ENCODE measurements around the gene RPL12. TPM values are rescaled to one million over a fixed set of nuclear protein-coding genes. Genes with fewer than 3 reads are reported as not detected.

The RPL12 gene
- total RNA-seq, 4 donors from 2014 or later, result 2,291 to 3,774 (median 2,862) TPM

DNA sequence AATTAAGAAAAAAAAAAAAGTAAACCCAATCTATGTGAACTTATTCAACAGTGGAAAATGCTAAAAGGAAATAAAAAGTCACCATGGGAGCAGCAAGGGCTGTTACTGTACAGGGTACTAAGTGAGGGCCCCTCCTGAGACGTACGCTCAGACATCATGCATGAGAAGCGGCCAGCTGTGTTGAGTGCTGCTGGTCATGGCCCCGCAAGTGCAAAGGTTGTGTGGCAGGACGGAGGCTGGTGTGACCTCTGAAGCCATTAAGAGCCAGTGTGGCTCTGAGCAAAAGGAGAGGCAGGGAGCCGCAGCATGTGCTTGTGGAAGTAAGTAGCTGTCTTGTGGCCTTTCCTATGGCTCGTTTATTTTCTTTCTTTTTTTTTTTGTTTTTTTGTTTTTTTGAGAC, 30.1 kb downstream of the RPL12 start:
- no peak overlapping the region for H3K4me3 ChIP-seq
- no peak for DNase-seq (ENCODE audit: low spot score in 2 of 2)
- TF ChIP-seq POLR2A (IDR thresholded peaks at IDR 0.05) (no peak), EP300 (IDR thresholded peaks at IDR 0.05) (no peak), POLR2AphosphoS5 (IDR thresholded peaks at IDR 0.05) (no peak)
- TF ChIP-seq, protein P1, sequence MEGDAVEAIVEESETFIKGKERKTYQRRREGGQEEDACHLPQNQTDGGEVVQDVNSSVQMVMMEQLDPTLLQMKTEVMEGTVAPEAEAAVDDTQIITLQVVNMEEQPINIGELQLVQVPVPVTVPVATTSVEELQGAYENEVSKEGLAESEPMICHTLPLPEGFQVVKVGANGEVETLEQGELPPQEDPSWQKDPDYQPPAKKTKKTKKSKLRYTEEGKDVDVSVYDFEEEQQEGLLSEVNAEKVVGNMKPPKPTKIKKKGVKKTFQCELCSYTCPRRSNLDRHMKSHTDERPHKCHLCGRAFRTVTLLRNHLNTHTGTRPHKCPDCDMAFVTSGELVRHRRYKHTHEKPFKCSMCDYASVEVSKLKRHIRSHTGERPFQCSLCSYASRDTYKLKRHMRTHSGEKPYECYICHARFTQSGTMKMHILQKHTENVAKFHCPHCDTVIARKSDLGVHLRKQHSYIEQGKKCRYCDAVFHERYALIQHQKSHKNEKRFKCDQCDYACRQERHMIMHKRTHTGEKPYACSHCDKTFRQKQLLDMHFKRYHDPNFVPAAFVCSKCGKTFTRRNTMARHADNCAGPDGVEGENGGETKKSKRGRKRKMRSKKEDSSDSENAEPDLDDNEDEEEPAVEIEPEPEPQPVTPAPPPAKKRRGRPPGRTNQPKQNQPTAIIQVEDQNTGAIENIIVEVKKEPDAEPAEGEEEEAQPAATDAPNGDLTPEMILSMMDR (IDR thresholded peaks at IDR 0.05), result no peak
- H3K27ac ChIP-seq, result no peak overlapping the region
- H3K4me1 ChIP-seq, result peaks cover 48% of the 10 kb centered on the region
- H3K36me3 ChIP-seq, result no peaks in the 10 kb centered on the region
- H3K9me3 ChIP-seq, result no peaks in the 10 kb centered on the region
- no peaks in the 10 kb centered on the region for H3K27me3 ChIP-seq
- WGBS, result 86% methylated on average over 7 of the region's 7 CpGs

DNA sequence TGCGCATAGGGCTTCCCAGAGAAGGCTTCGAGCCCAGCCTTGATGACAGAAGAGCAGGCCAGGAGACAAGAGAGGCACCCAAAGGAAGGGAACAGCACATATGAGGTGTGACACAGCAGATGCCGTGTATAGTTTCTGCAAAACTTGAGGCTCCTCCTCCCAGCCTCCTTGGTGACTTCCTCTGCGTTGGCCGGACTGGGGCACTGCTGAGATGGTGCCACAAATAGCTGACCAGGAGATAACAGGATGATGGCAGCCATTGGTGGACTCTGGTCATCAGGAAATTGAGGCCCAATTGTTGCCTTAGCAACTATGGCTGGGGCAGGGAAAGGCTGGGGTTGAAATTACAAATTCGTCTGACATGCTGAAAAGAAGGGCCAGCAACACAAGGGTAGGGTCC, 31.9 kb downstream of the RPL12 start:
- H3K4me3 ChIP-seq, result no peak overlapping the region

DNA sequence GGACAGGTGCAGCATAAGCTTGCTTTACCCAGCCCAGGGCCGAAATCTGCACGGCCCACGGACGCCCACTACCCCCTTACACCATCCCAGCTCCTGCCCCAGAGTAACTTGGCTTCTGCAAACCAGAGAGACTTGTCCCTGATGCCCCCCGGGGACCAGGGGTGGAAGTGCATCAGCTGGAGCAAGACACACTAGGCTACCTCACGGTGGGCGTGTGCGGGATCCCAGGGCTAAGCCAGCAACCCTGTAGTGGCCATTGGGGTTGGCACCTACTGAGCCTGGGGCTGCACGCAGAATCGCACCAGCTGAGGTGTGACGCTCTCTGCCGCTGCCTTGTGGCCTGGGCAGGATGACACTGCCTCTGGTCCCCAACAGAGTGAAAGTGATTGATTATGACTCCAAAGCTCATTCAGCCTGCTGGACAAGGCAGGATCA, 33.2 kb downstream of the RPL12 start:
- Histone ChIP-seq H3K27me3 (no peaks in the 10 kb centered on the region), H3K36me3 (no peaks in the 10 kb centered on the region), H3K9me3 (no peaks in the 10 kb centered on the region), H3K4me3 (peak overlapping the region; percentile 3), H3K4me1 (peaks cover 30% of the 10 kb centered on the region), H3K27ac (peak overlapping the region; percentile 45)
- TF ChIP-seq, protein P1 (IDR thresholded peaks at IDR 0.05), result peak in 1 of 2 donors; percentile 17
- no peak for TF ChIP-seq POLR2AphosphoS5 (IDR thresholded peaks at IDR 0.05)
- no peak for TF ChIP-seq EP300 (IDR thresholded peaks at IDR 0.05)
- no peak for TF ChIP-seq POLR2A (IDR thresholded peaks at IDR 0.05)
- WGBS, result 53% methylated on average over 10 of the region's 12 CpGs
- no peak for DNase-seq (ENCODE audit: low spot score in 2 of 2)

More for the DNA sequence above, 31.9 kb downstream of the RPL12 start:
- TF ChIP-seq EP300 (IDR thresholded peaks at IDR 0.05) (no peak), POLR2A (IDR thresholded peaks at IDR 0.05) (no peak), POLR2AphosphoS5 (IDR thresholded peaks at IDR 0.05) (no peak)
- TF ChIP-seq, protein P1 (IDR thresholded peaks at IDR 0.05), result no peak
- Histone ChIP-seq H3K4me1 (peaks cover 36% of the 10 kb centered on the region), H3K27me3 (no peaks in the 10 kb centered on the region), H3K36me3 (no peaks in the 10 kb centered on the region), H3K9me3 (no peaks in the 10 kb centered on the region), H3K27ac (no peak overlapping the region)
- WGBS, result 75% methylated on average over 6 of the region's 6 CpGs
- no peak for DNase-seq (ENCODE audit: low spot score in 2 of 2)

DNA sequence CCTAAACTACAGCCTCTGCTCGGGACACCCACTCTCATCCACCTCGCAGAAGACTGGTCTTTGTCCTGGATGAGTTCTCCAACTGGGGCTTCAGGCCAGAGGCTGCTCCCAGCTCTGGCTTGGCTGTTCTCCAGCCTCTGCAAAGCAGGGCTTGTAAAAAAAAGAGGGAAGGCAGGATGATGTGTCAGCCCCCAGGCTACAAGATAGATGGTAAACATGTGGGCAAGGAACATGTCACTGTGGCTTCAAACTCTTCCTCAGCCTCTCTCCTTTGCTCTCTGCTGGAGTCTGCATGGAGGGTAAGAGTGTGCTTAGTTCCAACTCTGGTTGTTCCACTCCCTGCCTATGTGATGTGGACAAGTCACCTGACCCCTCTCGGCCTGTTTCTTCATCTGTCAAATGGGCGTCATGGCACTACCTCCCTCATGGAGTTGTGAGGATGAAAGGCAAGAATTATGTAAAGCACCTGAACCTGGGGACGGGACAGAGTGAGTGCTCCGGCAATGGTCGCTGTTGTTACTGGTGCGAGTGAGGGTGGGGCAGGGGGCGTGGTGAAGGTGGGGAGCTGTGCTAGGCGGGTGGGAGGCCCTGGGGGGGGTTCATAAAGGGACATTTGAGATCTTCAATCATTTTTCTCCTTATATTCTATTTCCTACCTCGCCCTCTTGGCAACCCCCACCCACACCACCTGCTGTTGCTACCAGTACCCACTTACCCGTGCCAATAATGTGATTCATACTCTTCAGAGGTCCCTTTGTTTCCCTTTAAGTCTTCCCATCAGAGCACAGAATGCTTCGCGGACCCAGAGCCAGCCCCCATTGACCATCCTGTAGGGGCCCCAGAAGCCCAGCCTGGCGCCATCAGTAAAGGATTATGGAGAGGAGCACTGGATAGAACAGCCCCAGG, 33.8 kb downstream of the RPL12 start:
- Histone ChIP-seq H3K27me3 (no peaks in the 10 kb centered on the region), H3K36me3 (no peaks in the 10 kb centered on the region), H3K4me1 (peaks cover 24% of the 10 kb centered on the region), H3K27ac (peak overlapping the region; percentile 45), H3K4me3 (peak overlapping the region; percentile 3), H3K9me3 (no peaks in the 10 kb centered on the region)
- TF ChIP-seq EP300 (IDR thresholded peaks at IDR 0.05), result no peak
- no peak for TF ChIP-seq POLR2AphosphoS5 (IDR thresholded peaks at IDR 0.05)
- TF ChIP-seq, protein P1 (IDR thresholded peaks at IDR 0.05), result no peak
- TF ChIP-seq POLR2A (IDR thresholded peaks at IDR 0.05), result no peak
- 41% methylated on average over 14 of the region's 15 CpGs for WGBS
- DNase-seq (ENCODE audit: low spot score in 2 of 2), result no peak

DNA sequence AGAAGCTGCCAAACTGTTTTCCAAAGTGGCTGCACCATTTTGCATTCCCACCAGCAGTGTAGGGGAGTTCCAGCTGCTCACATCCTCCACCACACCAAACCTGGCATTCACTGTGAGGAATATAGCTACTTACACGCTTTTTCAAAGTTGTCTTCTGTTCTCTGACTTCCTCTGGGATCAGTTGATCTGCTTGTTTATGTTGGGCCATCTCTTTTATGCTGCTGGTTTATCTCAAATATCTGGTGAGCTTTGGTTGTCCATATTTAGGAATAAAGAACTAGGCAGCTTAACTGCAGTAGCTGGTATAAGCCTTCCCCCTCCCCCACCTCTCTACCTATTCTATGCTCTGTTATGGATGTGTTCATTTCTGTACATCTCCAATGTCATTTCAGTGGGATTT, 35.5 kb downstream of the RPL12 start:
- Histone ChIP-seq H3K9me3 (no peaks in the 10 kb centered on the region), H3K27me3 (no peaks in the 10 kb centered on the region), H3K27ac (no peak overlapping the region), H3K36me3 (no peaks in the 10 kb centered on the region), H3K4me3 (no peak overlapping the region), H3K4me1 (peaks cover 22% of the 10 kb centered on the region)
- no peak for TF ChIP-seq POLR2AphosphoS5 (IDR thresholded peaks at IDR 0.05)
- no peak for TF ChIP-seq POLR2A (IDR thresholded peaks at IDR 0.05)
- TF ChIP-seq, protein P1 (IDR thresholded peaks at IDR 0.05), result no peak
- no peak for TF ChIP-seq EP300 (IDR thresholded peaks at IDR 0.05)
- no peak for DNase-seq (ENCODE audit: low spot score in 2 of 2)
- WGBS, result 46% methylated on average over 1 of the region's 1 CpG

All from suprapubic skin (tissue), 4 donors.